Measurements from ENCODE around the gene PNLIPRP2.

Gene PNLIPRP2

GRCh38 chr10:116620423-116621400, at the start of gene PNLIPRP2:
Gene PNLIPRP2 (plus strand): TSS chr10:116620953.
- DNase-seq = no peak

GRCh38 chr10:116574797-116575196, 46.0 kb upstream of the PNLIPRP2 start:
- DNase-seq = no peak

- DNase-seq = no peak
These were observed 32.7 kb upstream of the PNLIPRP2 start for GRCh38 chr10:116587878-116588591.

GRCh38 chr10:116588995-116589394, 31.8 kb upstream of the PNLIPRP2 start:
- DNase-seq = no peak

GRCh38 chr10:116589926-116590325, 30.8 kb upstream of the PNLIPRP2 start:
- no peak for DNase-seq

GRCh38 chr10:116590590-116591444, 29.9 kb upstream of the PNLIPRP2 start, which contains the start of gene PNLIPRP1:
Gene PNLIPRP1 (plus strand): TSS chr10:116590959. CDS start chr10:116591130, 171 bp downstream.
- no peak for DNase-seq

- no peak for DNase-seq
These were observed 27.5 kb upstream of the PNLIPRP2 start for GRCh38 chr10:116593139-116593740.

- DNase-seq = no peak
These were observed 26.2 kb upstream of the PNLIPRP2 start for GRCh38 chr10:116594525-116595035.

GRCh38 chr10:116596062-116596461, 24.7 kb upstream of the PNLIPRP2 start:
- no peak for DNase-seq

GRCh38 chr10:116597543-116597942, 23.2 kb upstream of the PNLIPRP2 start:
- no peak for DNase-seq

GRCh38 chr10:116598329-116598728, 22.4 kb upstream of the PNLIPRP2 start:
- DNase-seq = no peak

- no peak for DNase-seq
These were observed 20.8 kb upstream of the PNLIPRP2 start for GRCh38 chr10:116599991-116600390.

- DNase-seq = no peak
These were observed 17.9 kb upstream of the PNLIPRP2 start for GRCh38 chr10:116602648-116603400.

GRCh38 chr10:116606061-116606483, 14.7 kb upstream of the PNLIPRP2 start:
- DNase-seq = no peak

- no peak for DNase-seq
These were observed 13.4 kb upstream of the PNLIPRP2 start for GRCh38 chr10:116607336-116607735.

- DNase-seq = no peak
These were observed 11.8 kb upstream of the PNLIPRP2 start for GRCh38 chr10:116608686-116609594.

- DNase-seq = no peak
These were observed 10.2 kb upstream of the PNLIPRP2 start for GRCh38 chr10:116610443-116611152.

- DNase-seq = no peak
These were observed 9.6 kb upstream of the PNLIPRP2 start for GRCh38 chr10:116611153-116611545.

- DNase-seq = no peak
These were observed 8.5 kb upstream of the PNLIPRP2 start for GRCh38 chr10:116612107-116612769.

Measured in activated CD4-positive, alpha-beta T cell treated with anti-CD3 and anti-CD28 coated beads, Interleukin-2, amount 50 U/mL, for 16 hours (primary cell).